GM18502 (cell line): Measurements from ENCODE around the gene BCL2L12.

Source experiments
- ATAC-seq: cut with Tn5 transposase; IDR thresholded peaks from one replicate; pipeline ENCODE4 v1.9.1; 2021; ENCODE audit warnings: mild to moderate bottlenecking; ENCODE audit not compliant: unreplicated experiment, poor library complexity

Gene BCL2L12

GRCh38 chr19:49641688-49642491 lies 23.8 kb upstream of the BCL2L12 start, which contains the start of gene SCAF1:
SCAF1 (plus strand) TSS chr19:49642209; CDS start chr19:49645027, 2,818 bp downstream.
- ATAC-seq, result peak; percentile 57

GRCh38 chr19:49642492-49643035 lies 23.2 kb upstream of the BCL2L12 start:
- no peak for ATAC-seq

DNA sequence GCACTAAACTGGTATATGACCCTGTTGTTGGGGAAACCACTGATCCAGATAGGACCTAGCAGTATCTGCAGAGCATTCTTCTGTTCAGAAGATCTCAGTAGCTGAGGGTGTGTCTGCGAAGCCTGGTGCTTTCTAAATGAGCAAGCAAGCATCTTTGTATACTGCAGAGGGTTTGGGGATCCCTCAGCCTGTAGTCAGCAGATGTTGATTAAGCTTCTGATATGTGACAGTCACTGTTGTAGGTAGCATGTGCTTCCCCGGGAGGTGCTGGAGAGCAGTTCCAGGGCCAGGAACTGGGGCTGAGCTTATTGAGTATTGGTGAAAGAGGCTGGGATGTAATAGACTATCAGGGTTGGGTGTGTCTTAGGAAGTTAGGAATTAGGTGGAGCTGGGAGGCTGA lies 22.3 kb upstream of the BCL2L12 start:
- no peak for ATAC-seq

- ATAC-seq, result no peak
These were observed 20.1 kb upstream of the BCL2L12 start for GRCh38 chr19:49645592-49645991.

GRCh38 chr19:49645995-49646394 lies 19.7 kb upstream of the BCL2L12 start:
- ATAC-seq, result no peak

DNA sequence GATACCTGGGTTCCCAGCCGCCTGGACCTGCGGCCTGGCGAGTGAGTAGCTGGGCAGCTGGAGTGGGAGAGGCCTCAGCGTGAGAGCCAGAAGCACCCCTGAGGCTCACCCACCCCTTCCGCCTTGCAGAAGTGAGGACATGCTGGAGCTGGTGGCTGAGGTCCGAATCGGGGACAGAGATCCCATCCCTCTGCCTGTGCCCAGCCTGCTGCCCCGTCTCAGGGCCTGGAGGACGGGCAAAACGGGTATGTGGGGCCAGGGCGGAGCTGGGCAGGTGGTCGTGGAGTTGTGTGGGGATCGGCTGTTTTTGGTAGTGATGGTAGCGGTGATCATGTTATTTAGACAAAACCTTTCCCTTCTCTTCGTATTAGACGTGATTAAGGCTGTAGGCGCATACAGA lies 19.1 kb upstream of the BCL2L12 start:
- no peak for ATAC-seq

- no peak for ATAC-seq
These were observed 14.5 kb upstream of the BCL2L12 start for GRCh38 chr19:49651029-49651819.

GRCh38 chr19:49651820-49652550 lies 13.7 kb upstream of the BCL2L12 start:
- ATAC-seq, result no peak

DNA sequence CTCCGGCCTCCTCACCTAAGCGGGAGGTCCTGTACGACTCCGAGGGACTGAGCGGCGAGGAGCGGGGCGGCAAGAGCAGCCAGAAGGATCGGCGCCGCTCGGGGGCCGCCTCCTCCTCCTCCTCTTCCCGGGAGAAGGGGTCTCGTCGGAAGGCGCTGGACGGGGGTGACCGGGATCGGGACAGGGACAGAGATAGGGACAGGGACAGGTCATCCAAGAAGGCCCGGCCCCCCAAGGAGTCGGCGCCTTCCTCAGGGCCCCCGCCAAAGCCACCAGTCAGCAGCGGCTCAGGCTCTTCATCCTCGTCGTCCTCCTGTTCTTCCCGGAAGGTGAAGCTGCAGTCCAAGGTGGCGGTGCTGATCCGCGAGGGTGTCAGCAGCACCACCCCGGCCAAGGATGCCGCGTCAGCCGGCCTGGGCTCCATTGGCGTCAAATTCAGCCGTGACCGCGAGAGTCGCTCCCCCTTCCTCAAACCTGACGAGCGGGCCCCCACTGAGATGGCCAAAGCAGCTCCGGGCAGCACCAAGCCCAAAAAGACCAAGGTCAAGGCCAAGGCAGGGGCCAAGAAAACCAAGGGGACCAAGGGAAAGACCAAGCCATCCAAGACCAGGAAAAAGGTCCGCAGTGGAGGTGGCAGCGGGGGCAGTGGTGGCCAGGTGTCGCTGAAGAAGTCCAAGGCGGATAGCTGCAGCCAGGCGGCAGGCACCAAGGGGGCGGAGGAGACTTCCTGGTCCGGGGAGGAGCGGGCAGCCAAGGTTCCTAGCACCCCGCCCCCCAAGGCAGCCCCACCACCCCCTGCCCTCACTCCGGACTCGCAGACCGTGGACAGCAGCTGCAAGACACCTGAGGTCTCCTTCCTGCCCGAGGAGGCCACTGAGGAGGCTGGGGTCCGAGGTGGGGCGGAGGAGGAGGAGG lies 12.9 kb upstream of the BCL2L12 start:
- no peak for ATAC-seq

- ATAC-seq, result no peak
These were observed 12.3 kb upstream of the BCL2L12 start for GRCh38 chr19:49653466-49653806.

DNA sequence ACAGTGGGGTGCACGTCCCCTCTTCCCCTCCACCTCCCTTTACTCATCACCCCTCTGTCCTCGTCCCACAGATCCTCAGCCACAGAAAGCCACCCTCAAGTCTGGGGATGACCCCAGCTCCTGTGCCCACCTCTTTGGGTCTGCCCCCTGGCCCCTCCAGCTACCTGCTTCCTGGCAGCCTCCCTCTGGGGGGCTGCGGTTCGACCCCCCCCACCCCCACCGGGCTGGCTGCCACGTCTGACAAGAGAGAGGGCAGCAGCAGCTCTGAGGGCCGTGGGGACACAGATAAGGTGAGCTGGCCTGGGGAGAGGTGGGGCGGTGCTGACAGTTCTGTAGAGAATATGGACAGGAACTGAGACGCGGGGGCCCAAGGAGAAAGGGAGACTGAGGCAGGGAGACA lies 11.2 kb upstream of the BCL2L12 start:
- ATAC-seq, result no peak

- no peak for ATAC-seq
These were observed 9.9 kb upstream of the BCL2L12 start for GRCh38 chr19:49655570-49656455.

- no peak for ATAC-seq
These were observed 9.2 kb upstream of the BCL2L12 start for GRCh38 chr19:49656456-49657109.

GRCh38 chr19:49657493-49658138 lies 8.1 kb upstream of the BCL2L12 start:
- no peak for ATAC-seq

- ATAC-seq, result no peak
These were observed 7.6 kb upstream of the BCL2L12 start for GRCh38 chr19:49658139-49658517.

DNA sequence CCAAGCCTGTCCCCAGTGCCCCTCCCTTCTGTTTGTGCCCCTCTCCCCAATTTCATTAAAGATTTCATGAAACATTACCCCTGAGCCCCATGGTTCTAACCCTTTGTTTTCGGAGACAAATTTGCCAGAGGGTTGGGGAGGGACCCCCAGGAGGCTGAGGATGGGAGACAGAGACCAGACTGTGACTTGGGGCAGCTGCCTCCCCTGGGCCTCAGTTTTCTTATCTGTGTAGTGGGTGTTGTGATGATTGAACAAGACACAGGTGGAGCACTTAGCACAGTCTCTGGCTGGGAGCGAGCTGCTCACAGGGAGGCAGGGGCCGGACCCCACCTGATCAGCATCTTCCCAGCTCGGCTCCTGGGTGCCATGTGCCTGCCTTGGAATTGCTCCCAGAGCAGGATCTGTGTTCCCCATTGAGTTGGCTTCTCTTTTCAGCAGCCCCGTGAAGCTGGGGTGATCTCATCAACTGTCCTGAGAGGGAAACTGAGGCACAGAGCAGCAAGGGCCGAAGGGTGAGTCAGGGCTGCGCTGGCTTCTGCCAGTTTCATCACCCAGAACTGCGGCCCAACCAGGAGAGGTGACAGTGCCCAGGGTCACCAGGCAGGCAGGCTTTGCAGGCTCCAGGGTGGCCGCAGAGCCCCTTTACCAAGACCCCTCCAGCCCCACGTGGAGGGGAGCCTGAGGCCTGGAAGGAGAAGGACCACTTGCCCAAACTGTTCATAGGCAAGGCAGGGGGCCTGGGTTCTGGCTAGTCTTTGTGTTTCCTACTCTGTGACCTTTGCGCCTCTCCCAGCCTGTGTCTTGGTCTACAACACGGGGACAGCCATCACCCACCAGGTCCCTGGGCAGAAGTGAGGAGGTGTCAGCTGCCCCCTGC lies 6.9 kb upstream of the BCL2L12 start:
- no peak for ATAC-seq
